Astrocyte of the cerebellum (primary cell): ENCODE measurements around the gene DENND1B.

Experiments used
- DNase-seq: peaks from one replicate; pipeline ENCODE4 v3.0.0-alpha.2; 2011; ENCODE audit warnings: low read depth
- H3K4me3 ChIP-seq: 2 replicates; pipeline ENCODE4 v1.5.1; 2011; ENCODE audit warnings: mild to moderate bottlenecking, low read depth, low read length, moderate library complexity
- in situ Hi-C: cut with HindIII; loops from 2 replicates; pipeline ENCODE4 v1.10.0; 2017; ENCODE audit warnings: low sequenced_read_pairs
- TF ChIP-seq, protein P1 (sequence below): IDR thresholded peaks from 2 replicates; pipeline ENCODE4 v1.5.1; 2012; ENCODE audit warnings: low read length, low read depth, moderate library complexity, mild to moderate bottlenecking; ENCODE audit errors: missing control alignments

DENND1B gene

DNA sequence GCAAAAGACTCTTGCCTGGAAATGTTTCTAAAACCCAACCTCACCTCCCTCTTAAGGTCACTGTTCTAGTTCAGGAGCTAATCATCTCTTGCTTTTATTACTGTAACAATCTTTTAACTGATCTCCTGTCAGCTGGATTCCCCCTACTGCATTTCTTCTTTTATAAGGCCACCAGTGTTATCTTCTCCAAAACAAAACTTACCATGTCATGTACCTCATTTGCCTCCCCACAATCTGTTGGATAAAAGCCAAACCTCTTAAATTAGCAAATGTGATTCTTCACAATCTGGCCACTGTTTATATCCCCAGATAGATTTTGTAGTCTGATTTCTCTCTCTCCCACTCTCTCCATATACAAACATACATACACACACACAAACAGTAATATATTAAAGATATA lies 143.3 kb downstream of the DENND1B start:
- DNase-seq, result no peak
- in situ Hi-C loops, result no loop called here
- TF ChIP-seq, protein P1, sequence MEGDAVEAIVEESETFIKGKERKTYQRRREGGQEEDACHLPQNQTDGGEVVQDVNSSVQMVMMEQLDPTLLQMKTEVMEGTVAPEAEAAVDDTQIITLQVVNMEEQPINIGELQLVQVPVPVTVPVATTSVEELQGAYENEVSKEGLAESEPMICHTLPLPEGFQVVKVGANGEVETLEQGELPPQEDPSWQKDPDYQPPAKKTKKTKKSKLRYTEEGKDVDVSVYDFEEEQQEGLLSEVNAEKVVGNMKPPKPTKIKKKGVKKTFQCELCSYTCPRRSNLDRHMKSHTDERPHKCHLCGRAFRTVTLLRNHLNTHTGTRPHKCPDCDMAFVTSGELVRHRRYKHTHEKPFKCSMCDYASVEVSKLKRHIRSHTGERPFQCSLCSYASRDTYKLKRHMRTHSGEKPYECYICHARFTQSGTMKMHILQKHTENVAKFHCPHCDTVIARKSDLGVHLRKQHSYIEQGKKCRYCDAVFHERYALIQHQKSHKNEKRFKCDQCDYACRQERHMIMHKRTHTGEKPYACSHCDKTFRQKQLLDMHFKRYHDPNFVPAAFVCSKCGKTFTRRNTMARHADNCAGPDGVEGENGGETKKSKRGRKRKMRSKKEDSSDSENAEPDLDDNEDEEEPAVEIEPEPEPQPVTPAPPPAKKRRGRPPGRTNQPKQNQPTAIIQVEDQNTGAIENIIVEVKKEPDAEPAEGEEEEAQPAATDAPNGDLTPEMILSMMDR, result no peak
- H3K4me3 ChIP-seq, result no peak overlapping the region

DNA sequence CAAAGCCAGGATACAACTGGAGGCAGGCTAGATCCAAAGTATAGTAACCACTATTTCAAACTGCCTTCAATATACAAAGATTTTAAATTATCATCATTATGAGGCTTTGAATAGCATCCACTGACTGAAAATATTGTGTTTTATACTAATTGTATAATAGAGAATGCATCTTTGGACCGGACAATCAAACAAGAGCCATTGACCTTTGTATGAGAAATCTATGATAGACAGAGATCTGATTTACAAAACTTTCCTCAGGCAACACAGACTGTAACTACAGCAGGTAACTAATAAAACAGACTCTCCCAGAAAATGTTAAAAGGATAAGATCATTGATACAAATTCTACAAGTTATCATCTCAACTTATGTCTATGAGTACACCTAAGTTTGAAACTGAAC lies 152.9 kb downstream of the DENND1B start:
- H3K4me3 ChIP-seq, result no peak overlapping the region
- TF ChIP-seq, protein P1, result no peak
- DNase-seq, result no peak
- in situ Hi-C loops, result no loop called here

DNA sequence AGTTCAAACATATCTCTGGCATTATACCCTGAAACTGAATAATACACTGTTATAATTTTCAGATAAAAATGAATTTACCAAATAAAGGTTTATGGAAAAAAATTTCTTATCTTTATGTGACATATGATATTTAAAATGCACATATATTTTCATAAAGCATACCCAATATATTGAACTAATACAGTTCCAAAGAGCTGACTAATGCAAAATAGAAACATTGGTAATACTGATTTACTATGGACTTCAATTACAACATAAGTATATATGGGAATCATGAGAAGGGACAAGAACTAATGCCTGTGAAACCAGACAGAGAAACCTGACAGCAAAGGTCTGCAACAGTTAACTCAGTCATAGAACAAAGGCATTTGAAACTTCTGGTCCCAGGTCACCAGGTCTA lies 153.5 kb downstream of the DENND1B start:
- in situ Hi-C loops, result no loop called here
- TF ChIP-seq, protein P1, result no peak
- H3K4me3 ChIP-seq, result no peak overlapping the region
- no peak for DNase-seq

DNA sequence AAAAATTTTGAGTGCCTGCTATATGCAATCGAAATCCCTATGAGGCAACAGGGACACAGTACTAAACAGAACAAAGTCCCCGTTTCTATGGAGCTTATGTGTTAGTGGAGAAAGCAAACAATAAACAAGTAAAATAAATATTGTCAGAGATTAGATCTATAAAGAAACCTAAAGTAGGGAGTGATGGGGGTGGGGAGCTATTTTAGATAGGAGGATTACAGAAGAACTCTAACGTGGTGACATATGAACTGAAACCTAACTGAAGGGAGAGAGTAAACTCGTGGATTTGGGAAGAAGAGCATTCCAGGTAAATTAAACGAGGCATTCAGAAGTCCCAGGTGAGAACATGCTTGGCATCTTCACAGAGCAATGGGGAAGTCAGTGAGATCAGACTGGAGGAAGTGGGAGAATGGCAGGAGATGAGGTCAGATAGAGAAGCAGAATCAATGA lies 154.5 kb downstream of the DENND1B start:
- no peak overlapping the region for H3K4me3 ChIP-seq
- in situ Hi-C loops, result no loop called here
- TF ChIP-seq, protein P1, result no peak
- DNase-seq, result no peak

DNA sequence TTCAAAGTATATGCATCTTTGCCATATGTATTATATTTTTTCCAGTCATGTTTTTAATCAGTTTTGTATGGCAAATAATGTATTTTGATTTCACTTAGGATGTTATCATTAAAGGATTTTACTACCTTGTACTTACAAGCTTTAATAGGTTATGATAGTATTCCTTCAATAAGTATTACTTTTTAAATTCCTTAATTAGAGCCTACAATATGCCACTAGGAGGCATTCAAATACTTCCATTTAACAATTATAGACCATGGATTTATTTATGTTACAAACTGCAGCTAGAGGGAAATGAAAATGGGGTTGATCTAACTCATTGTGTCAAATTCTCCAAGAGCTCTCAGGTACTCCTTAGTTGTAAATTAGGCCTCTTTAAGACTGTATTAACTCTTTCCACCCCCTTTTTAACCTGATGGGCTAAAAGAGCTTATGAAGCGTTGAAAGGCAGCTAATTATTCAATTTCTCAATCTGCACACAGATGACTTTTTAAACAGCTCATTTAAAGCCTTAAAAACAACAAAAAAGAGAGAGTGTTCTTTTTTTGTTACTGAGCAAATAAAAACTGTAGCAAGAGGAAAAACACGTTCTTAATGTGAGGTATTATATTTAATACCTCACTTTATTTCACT lies 156.2 kb downstream of the DENND1B start:
- DNase-seq, result peak; percentile 19
- in situ Hi-C loops, result no loop called here

DNA sequence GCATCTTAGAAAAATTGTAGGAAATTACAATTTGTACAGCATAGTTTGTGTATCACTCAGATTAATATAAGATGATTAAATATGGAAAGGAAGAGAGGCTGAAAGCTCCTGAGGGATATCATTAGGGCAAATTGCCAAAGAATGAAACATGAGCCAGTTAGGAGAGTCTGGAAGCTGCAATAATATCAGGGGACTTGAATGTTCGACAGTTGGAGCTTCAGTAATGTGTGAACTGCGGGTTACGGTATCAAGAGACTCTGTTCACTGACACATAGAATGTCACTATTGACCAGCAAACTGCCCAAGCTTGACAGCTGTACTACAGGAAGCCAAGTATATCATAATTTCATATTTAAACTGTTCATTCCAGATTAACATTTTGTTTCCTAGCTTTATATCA lies 157.2 kb downstream of the DENND1B start:
- in situ Hi-C loops, result no loop called here
- no peak overlapping the region for H3K4me3 ChIP-seq
- no peak for DNase-seq
- TF ChIP-seq, protein P1, result no peak

More for the DNA sequence above, 156.2 kb downstream of the DENND1B start:
- H3K4me3 ChIP-seq, result no peak overlapping the region
- TF ChIP-seq, protein P1, result peak; percentile 11
